Mesenchymal stem cell (in vitro differentiated cells and primary cell): ENCODE measurements around the gene CACNA2D3.

Experiments
- DNase-seq: peaks from one replicate; pipeline ENCODE4 v3.0.0-alpha.2; 2013
- H2AFZ ChIP-seq: one replicate; pipeline ENCODE4 v1.6.1; 2013; ENCODE audit warnings: low read depth, mild to moderate bottlenecking, control low read depth, inconsistent platforms, low read length, moderate library complexity
- H2AK5ac ChIP-seq: 2 replicates; pipeline ENCODE4 v1.6.1; 2013; ENCODE audit warnings: low read length, moderate library complexity, mild to moderate bottlenecking, inconsistent platforms; ENCODE audit not compliant: severe bottlenecking
- H2BK120ac ChIP-seq: one replicate; pipeline ENCODE4 v1.6.1; 2013; ENCODE audit warnings: low read depth, mild to moderate bottlenecking, inconsistent platforms, low read length, moderate library complexity
- H2BK12ac ChIP-seq, 2 experiments: one replicate each; pipeline ENCODE4 v1.6.1; 2013; ENCODE audit warnings: inconsistent platforms in 2 of 2, low read length in 2 of 2, mild to moderate bottlenecking in 2 of 2, moderate library complexity in 2 of 2, control low read depth in 1 of 2
- H2BK15ac ChIP-seq: one replicate; pipeline ENCODE4 v1.6.1; 2013; ENCODE audit warnings: mild to moderate bottlenecking, low read depth, inconsistent platforms; ENCODE audit not compliant: poor library complexity, severe bottlenecking
- H2BK5ac ChIP-seq: 2 replicates; pipeline ENCODE4 v1.6.1; 2013; ENCODE audit warnings: low read depth, mild to moderate bottlenecking, low read length, control low read depth, inconsistent platforms; ENCODE audit not compliant: poor library complexity, severe bottlenecking
- H3K14ac ChIP-seq, 2 experiments: one replicate each; pipeline ENCODE4 v1.6.1; 2013; ENCODE audit warnings: inconsistent platforms in 2 of 2, low read length in 2 of 2, control low read depth in 1 of 2, mild to moderate bottlenecking in 1 of 2, moderate library complexity in 1 of 2
- H3K18ac ChIP-seq, 2 experiments: one replicate each; pipeline ENCODE4 v1.6.1; 2013; ENCODE audit warnings: inconsistent platforms in 2 of 2, low read length in 2 of 2, control low read depth in 1 of 2, low read depth in 1 of 2, mild to moderate bottlenecking in 1 of 2
- H3K23ac ChIP-seq, 2 experiments: one replicate each; pipeline ENCODE4 v1.6.1; 2013; ENCODE audit warnings: inconsistent platforms in 2 of 2, low read length in 2 of 2, mild to moderate bottlenecking in 2 of 2, moderate library complexity in 2 of 2, control low read depth in 1 of 2
- H3K27ac ChIP-seq: 2 replicates; pipeline ENCODE4 v1.5.1; 2013; ENCODE audit warnings: mild to moderate bottlenecking, moderate library complexity, low read length, control low read depth, inconsistent platforms; ENCODE audit not compliant: poor library complexity, severe bottlenecking
- H3K27me3 ChIP-seq, 2 experiments: 2 replicates each; pipeline versions ENCODE4 v1.6.1 to v1.7.0; 2013; ENCODE audit warnings: low read length in 2 of 2, mild to moderate bottlenecking in 2 of 2, moderate library complexity in 2 of 2, control low read depth in 1 of 2, inconsistent platforms in 1 of 2; ENCODE audit not compliant: control insufficient read depth in 1 of 2, insufficient read depth in 1 of 2
- H3K36me3 ChIP-seq, 2 experiments: 2 replicates each; pipeline versions ENCODE4 v1.6.1 to v1.7.0; 2013; ENCODE audit warnings: low read length in 2 of 2, control low read depth in 1 of 2, inconsistent platforms in 1 of 2, low read depth in 1 of 2, mild to moderate bottlenecking in 1 of 2; ENCODE audit not compliant: insufficient read depth in 2 of 2, control insufficient read depth in 1 of 2
- H3K4ac ChIP-seq, 2 experiments: one replicate each; pipeline ENCODE4 v1.6.1; 2013; ENCODE audit warnings: inconsistent platforms in 2 of 2, low read length in 2 of 2, mild to moderate bottlenecking in 2 of 2, moderate library complexity in 2 of 2, control low read depth in 1 of 2, low read depth in 1 of 2
- H3K4me1 ChIP-seq: 2 replicates; pipeline ENCODE4 v1.6.1; 2013; ENCODE audit warnings: low read depth, low read length, control low read depth; ENCODE audit not compliant: control insufficient read depth, insufficient read depth
- H3K4me2 ChIP-seq: 2 replicates; pipeline ENCODE4 v1.6.1; 2013; ENCODE audit warnings: low read length, mild to moderate bottlenecking, inconsistent platforms; ENCODE audit not compliant: poor library complexity, severe bottlenecking
- H3K4me3 ChIP-seq, 2 experiments: 2 replicates each; pipeline versions ENCODE4 v1.5.1 to v1.7.0; 2013; ENCODE audit warnings: low read length in 2 of 2, mild to moderate bottlenecking in 2 of 2, control low read depth in 1 of 2, low read depth in 1 of 2; ENCODE audit not compliant: insufficient read depth in 1 of 2
- H3K79me1 ChIP-seq: replicated peaks from 2 replicates; pipeline ENCODE4 v1.6.1; 2013; ENCODE audit warnings: mild to moderate bottlenecking, control low read depth, low read length, inconsistent platforms; ENCODE audit not compliant: poor library complexity, severe bottlenecking
- H3K9ac ChIP-seq: 2 replicates; pipeline ENCODE4 v1.7.0; 2013; ENCODE audit warnings: mild to moderate bottlenecking, low read length, moderate library complexity
- H3K9me3 ChIP-seq: 2 replicates; pipeline ENCODE4 v1.7.0; 2013; ENCODE audit warnings: mild to moderate bottlenecking, low read length; ENCODE audit not compliant: control insufficient read depth
- H4K8ac ChIP-seq: one replicate; pipeline ENCODE4 v1.6.1; 2013; ENCODE audit warnings: inconsistent platforms, mild to moderate bottlenecking, low read length, moderate library complexity
- H4K91ac ChIP-seq: one replicate; pipeline ENCODE4 v1.6.1; 2013; ENCODE audit warnings: mild to moderate bottlenecking, low read length, inconsistent platforms
- WGBS: methylation state at CpG from one replicate; pipeline ENCODE4 v1.1.7; 2013; ENCODE audit warnings: mixed read lengths; 5-methylcytosine and 5-hydroxymethylcytosine counted together

Gene CACNA2D3

GRCh38 chr3:54599716-54600115 is 477.4 kb downstream of the CACNA2D3 start:
- Histone ChIP-seq H4K8ac (no peak overlapping the region), H2BK15ac (no peak overlapping the region), H3K23ac (no peak overlapping the region), H3K9me3 (no peaks in the 10 kb centered on the region), H2BK120ac (no peak overlapping the region), H3K4ac (no peak overlapping the region), H4K91ac (no peak overlapping the region), H3K36me3 (no peaks in the 10 kb centered on the region), H2BK12ac (no peak overlapping the region), H2AFZ (no peak overlapping the region), H2BK5ac (no peak overlapping the region), H3K18ac (no peak overlapping the region), H3K14ac (no peak overlapping the region), H3K9ac (no peak overlapping the region), H3K27ac (no peak overlapping the region), H2AK5ac (no peak overlapping the region), H3K4me3 (no peak overlapping the region), H3K4me1 (no peaks in the 10 kb centered on the region), H3K27me3 (peaks cover 0 to 2% of the 10 kb centered on the region in 2 experiments), H3K4me2 (no peak overlapping the region), H3K79me1 (no peaks in the 10 kb centered on the region)
- DNase-seq = no peak
- 87% methylated on average over 9 of the region's 9 CpGs for WGBS

GRCh38 chr3:54600441-54601204 is 478.3 kb downstream of the CACNA2D3 start:
- Histone ChIP-seq H3K9ac (peak overlapping the region; percentile 36), H3K4ac (no peak overlapping the region), H3K14ac (no peak overlapping the region), H3K27ac (no peak overlapping the region), H4K91ac (no peak overlapping the region), H2AFZ (no peak overlapping the region), H4K8ac (no peak overlapping the region), H3K9me3 (no peaks in the 10 kb centered on the region), H2BK5ac (no peak overlapping the region), H3K23ac (no peak overlapping the region), H3K36me3 (no peaks in the 10 kb centered on the region), H2BK15ac (no peak overlapping the region), H2BK120ac (no peak overlapping the region), H3K27me3 (peaks cover 0 to 2% of the 10 kb centered on the region in 2 experiments), H3K79me1 (no peaks in the 10 kb centered on the region), H2BK12ac (no peak overlapping the region), H3K4me1 (no peaks in the 10 kb centered on the region), H3K4me3 (peak overlapping the region in 1 of 2 experiments; percentile 33), H3K4me2 (no peak overlapping the region), H2AK5ac (no peak overlapping the region), H3K18ac (no peak overlapping the region)
- 69% methylated on average over 11 of the region's 12 CpGs for WGBS
- DNase-seq = no peak

- no peak overlapping the region for H2BK12ac ChIP-seq
- H3K18ac ChIP-seq = no peak overlapping the region
- DNase-seq = no peak
- 70% methylated on average over 4 of the region's 4 CpGs for WGBS
- no peaks in the 10 kb centered on the region for H3K36me3 ChIP-seq
- no peak overlapping the region for H3K4ac ChIP-seq
- peaks cover 6% of the 10 kb centered on the region for H3K9me3 ChIP-seq
- H3K4me1 ChIP-seq = no peaks in the 10 kb centered on the region
- H3K4me2 ChIP-seq = no peak overlapping the region
- H3K9ac ChIP-seq = no peak overlapping the region
- H2AK5ac ChIP-seq = no peak overlapping the region
- H4K91ac ChIP-seq = no peak overlapping the region
- no peak overlapping the region for H2BK5ac ChIP-seq
- no peak overlapping the region for H2AFZ ChIP-seq
- H3K4me3 ChIP-seq = no peak overlapping the region
- no peak overlapping the region for H3K27ac ChIP-seq
- H2BK120ac ChIP-seq = no peak overlapping the region
- H2BK15ac ChIP-seq = no peak overlapping the region
- peaks cover 0 to 2% of the 10 kb centered on the region in 2 experiments for H3K27me3 ChIP-seq
- no peak overlapping the region for H4K8ac ChIP-seq
- H3K14ac ChIP-seq = no peak overlapping the region
- no peak overlapping the region for H3K23ac ChIP-seq
- H3K79me1 ChIP-seq = no peaks in the 10 kb centered on the region
These were observed 482.1 kb downstream of the CACNA2D3 start for GRCh38 chr3:54604495-54604894.

- Histone ChIP-seq H2AFZ (no peak overlapping the region), H3K9ac (no peak overlapping the region), H3K4me3 (no peak overlapping the region), H3K27me3 (no peaks in the 10 kb centered on the region), H3K23ac (no peak overlapping the region), H3K36me3 (no peaks in the 10 kb centered on the region), H3K4me2 (no peak overlapping the region), H3K27ac (no peak overlapping the region), H3K4me1 (no peaks in the 10 kb centered on the region), H2BK120ac (no peak overlapping the region), H3K4ac (no peak overlapping the region), H2BK15ac (no peak overlapping the region), H2BK5ac (no peak overlapping the region), H3K18ac (no peak overlapping the region), H2BK12ac (no peak overlapping the region), H2AK5ac (no peak overlapping the region), H3K9me3 (peaks cover 6% of the 10 kb centered on the region), H3K14ac (no peak overlapping the region), H4K8ac (no peak overlapping the region), H3K79me1 (no peaks in the 10 kb centered on the region), H4K91ac (no peak overlapping the region)
- no peak for DNase-seq
These were observed 485.7 kb downstream of the CACNA2D3 start for GRCh38 chr3:54608041-54608440.
